HG02610 (cell line): Measurements from ENCODE around the gene WSB1.
"Not testable (repeated sequence)": the region's sequence is repeated elsewhere in the genome, so short reads cannot be mapped to it uniquely, and the experiment has no call there.

Experiments
- ATAC-seq: cut with Tn5 transposase; IDR thresholded peaks from one replicate; pipeline ENCODE4 v1.9.1; 2021; ENCODE audit warnings: mild to moderate bottlenecking, moderate library complexity; ENCODE audit not compliant: unreplicated experiment

The WSB1 gene

GRCh38 chr17:27293898-27294688, at the start of gene WSB1:
TSS of gene WSB1 (plus strand) at chr17:27294114. CDS start at chr17:27294396, 282 bp downstream.
- peak; percentile 78 for ATAC-seq

GRCh38 chr17:27244491-27245223, 49.3 kb upstream of the WSB1 start:
- ATAC-seq = no peak

GRCh38 chr17:27245230-27245696, 48.7 kb upstream of the WSB1 start:
- peak; percentile 82 for ATAC-seq

- no peak for ATAC-seq
These were observed 47.4 kb upstream of the WSB1 start for GRCh38 chr17:27246537-27246936.

- no peak for ATAC-seq
These were observed 46.6 kb upstream of the WSB1 start for GRCh38 chr17:27247071-27247957.

GRCh38 chr17:27247958-27248342, 46.0 kb upstream of the WSB1 start:
- ATAC-seq = no peak

GRCh38 chr17:27250791-27251190, 43.1 kb upstream of the WSB1 start:
- not testable (repeated sequence) for ATAC-seq

GRCh38 chr17:27254802-27255201, 39.1 kb upstream of the WSB1 start:
- ATAC-seq = not testable (repeated sequence)

GRCh38 chr17:27256225-27257030, 37.5 kb upstream of the WSB1 start:
- ATAC-seq = no peak

- ATAC-seq = no peak
These were observed 36.9 kb upstream of the WSB1 start for GRCh38 chr17:27257031-27257357.

GRCh38 chr17:27259356-27259755, 34.6 kb upstream of the WSB1 start:
- no peak for ATAC-seq

GRCh38 chr17:27263386-27263785, 30.5 kb upstream of the WSB1 start:
- no peak for ATAC-seq

GRCh38 chr17:27264068-27264812, 29.7 kb upstream of the WSB1 start:
- ATAC-seq = no peak

- no peak for ATAC-seq
These were observed 28.6 kb upstream of the WSB1 start for GRCh38 chr17:27265333-27265732.

GRCh38 chr17:27266228-27266627, 27.7 kb upstream of the WSB1 start:
- no peak for ATAC-seq

- no peak for ATAC-seq
These were observed 25.4 kb upstream of the WSB1 start for GRCh38 chr17:27268394-27269085.

- no peak for ATAC-seq
These were observed 24.7 kb upstream of the WSB1 start for GRCh38 chr17:27269201-27269600.

- ATAC-seq = no peak
These were observed 23.9 kb upstream of the WSB1 start for GRCh38 chr17:27269974-27270373.

GRCh38 chr17:27276653-27277156, 17.2 kb upstream of the WSB1 start:
- no peak for ATAC-seq
